ENCODE measurements around the gene GCNA.

- TF ChIP-seq POLR2A (IDR thresholded peaks at IDR 0.05) (no peak), CTCF (IDR thresholded peaks at IDR 0.05) (no peak), EP300 (IDR thresholded peaks at IDR 0.05) (no peak)
Observed at GRCh38 chrX:71653344-71653743, 75.1 kb downstream of the GCNA start.
